Fibroblast of gingiva (primary cell): ENCODE measurements around the gene NR3C2.

Experiments used
- DNase-seq: peaks from one replicate; pipeline ENCODE4 v3.0.0-alpha.2; 2011; ENCODE audit warnings: low read depth

Gene NR3C2

GRCh38 chr4:148435654-148436406, 6.4 kb downstream of the NR3C2 start:
- no peak for DNase-seq

GRCh38 chr4:148434075-148434773, 8.0 kb downstream of the NR3C2 start:
- DNase-seq: no peak

GRCh38 chr4:148431401-148431800, 10.8 kb downstream of the NR3C2 start:
- no peak for DNase-seq

- no peak for DNase-seq
Measured at GRCh38 chr4:148430854-148431253, 11.4 kb downstream of the NR3C2 start.

- DNase-seq: no peak
Measured at GRCh38 chr4:148429206-148429605, 13.0 kb downstream of the NR3C2 start.

GRCh38 chr4:148426643-148427042, 15.6 kb downstream of the NR3C2 start:
- DNase-seq: no peak

- no peak for DNase-seq
Measured at GRCh38 chr4:148425327-148426110, 16.7 kb downstream of the NR3C2 start.

GRCh38 chr4:148420397-148420796, 21.8 kb downstream of the NR3C2 start:
- no peak for DNase-seq

GRCh38 chr4:148415500-148415899, 26.7 kb downstream of the NR3C2 start:
- DNase-seq: peak; percentile 23

- no peak for DNase-seq
Measured at GRCh38 chr4:148412460-148412994, 29.7 kb downstream of the NR3C2 start.

GRCh38 chr4:148405161-148405893, 36.9 kb downstream of the NR3C2 start:
- DNase-seq: no peak

- DNase-seq: no peak
Measured at GRCh38 chr4:148398988-148399387, 43.2 kb downstream of the NR3C2 start.

- DNase-seq: no peak
Measured at GRCh38 chr4:148397771-148398170, 44.4 kb downstream of the NR3C2 start.

GRCh38 chr4:148396986-148397673, 45.1 kb downstream of the NR3C2 start:
- DNase-seq: no peak

GRCh38 chr4:148395771-148396170, 46.4 kb downstream of the NR3C2 start:
- no peak for DNase-seq

GRCh38 chr4:148391056-148391455, 51.2 kb downstream of the NR3C2 start:
- DNase-seq: no peak

GRCh38 chr4:148390311-148390710, 51.9 kb downstream of the NR3C2 start:
- no peak for DNase-seq

- DNase-seq: no peak
Measured at GRCh38 chr4:148380291-148380690, 61.9 kb downstream of the NR3C2 start.

GRCh38 chr4:148376151-148376550, 66.1 kb downstream of the NR3C2 start:
- DNase-seq: peak; percentile 18

- DNase-seq: no peak
Measured at GRCh38 chr4:148375584-148375983, 66.6 kb downstream of the NR3C2 start.

GRCh38 chr4:148373093-148373492, 69.1 kb downstream of the NR3C2 start:
- no peak for DNase-seq
